ENCODE measurements around the gene CXorf58. TPM values are rescaled to one million over a fixed set of nuclear protein-coding genes. Genes with fewer than 3 reads are reported as not detected.

CXorf58 gene
- total and polyA plus RNA-seq, 2 of the 4 experiments (the other 2 are of a cell fraction), result not detected

- Histone ChIP-seq H3K27me3 (ENCODE audit: control insufficient read depth, insufficient read depth, low read length) (no peaks in the 10 kb centered on the region), H3K9ac (ENCODE audit: low read depth, low read length) (no peak overlapping the region), H4K5ac (ENCODE audit: low read depth, low read length) (no peak overlapping the region), H3K9me3 (ENCODE audit: control insufficient read depth, insufficient read depth, low read length) (no peaks in the 10 kb centered on the region), H2AK9ac (replicated peaks; ENCODE audit: low read depth, low read length, poor library complexity) (no peak overlapping the region), H3K56ac (ENCODE audit: extremely low read depth, insufficient read depth, low read length) (no peak overlapping the region), H2BK15ac (ENCODE audit: low read depth, low read length) (no peak overlapping the region), H3K4me3 (ENCODE audit: insufficient read depth, low read depth, low read length) (no peak overlapping the region), H3K4ac (ENCODE audit: low read depth, low read length) (no peak overlapping the region), H3K14ac (replicated peaks; ENCODE audit: low read depth, low read length) (no peak overlapping the region), H3K79me1 (ENCODE audit: low read depth in 1 of 2, low read length in 2 of 2) (no peaks in the 10 kb centered on the region), H4K20me1 (ENCODE audit: insufficient read depth, low read length) (no peaks in the 10 kb centered on the region), H2BK5ac (ENCODE audit: low read depth, low read length, poor library complexity, severe bottlenecking) (no peak overlapping the region), H2AFZ (replicated peaks; ENCODE audit: low read length, poor library complexity) (no peak overlapping the region), H4K91ac (ENCODE audit: insufficient read depth, low read depth, low read length) (no peak overlapping the region), H3K4me2 (ENCODE audit: low read depth, low read length) (no peak overlapping the region), H3K36me3 (ENCODE audit: control insufficient read depth, insufficient read depth, low read length) (no peaks in the 10 kb centered on the region), H3K27ac (ENCODE audit: insufficient read depth, low read length) (no peak overlapping the region), H3K18ac (ENCODE audit: low read depth, low read length) (no peak overlapping the region), H2BK120ac (ENCODE audit: low read depth, low read length) (no peak overlapping the region), H3K4me1 (ENCODE audit: control insufficient read depth, insufficient read depth, low read length) (no peaks in the 10 kb centered on the region), H4K8ac (ENCODE audit: low read depth in 2 of 2, low read length in 2 of 2) (no peak overlapping the region), H2AK5ac (ENCODE audit: low read depth, low read length) (no peak overlapping the region), H2BK20ac (ENCODE audit: low read depth, low read length) (no peak overlapping the region), H3K23ac (ENCODE audit: low read depth, low read length) (no peak overlapping the region), H3K9me1 (ENCODE audit: insufficient read depth, low read length) (peaks cover 3% of the 10 kb centered on the region; the same call in 1 of the 2 replicates)
- ATAC-seq (ENCODE audit: low read depth) (no peak), DNase-seq (no peak)
- ChIA-PET POLR2A (ENCODE audit: unreplicated experiment) (no interaction called here), CTCF (interaction anchor here (0.6 kb wide), 1 partner anchor 1561 kb away, joined by 3 read pairs; no protein-coding TSS in a partner anchor)
- in situ Hi-C loops (cut with MboI; ENCODE audit: low sequenced_read_pairs) (no loop called here), dilution Hi-C loops (cut with HindIII; ENCODE audit: low sequenced_read_pairs, unreplicated experiment) (no loop called here), intact Hi-C loops (cut with micrococcal nuclease) (no loop called here)
- BruUV-seq (replicated peaks), result no TSS peak
- WGBS, 2 experiments (ENCODE audit: extremely low coverage in 2 of 2, insufficient read length in 1 of 2), result no CpG with 5 or more reads among the region's 6 CpGs
- no peak for TF ChIP-seq NFE2L2 (IDR thresholded peaks at IDR 0.05; ENCODE audit: low read depth, low read length)
- TF ChIP-seq SMC3 (IDR thresholded peaks at IDR 0.05; ENCODE audit: low read depth, low read length), result no peak
- TF ChIP-seq CHD1 (IDR thresholded peaks at IDR 0.05; ENCODE audit: low read depth, low read length), result no peak
- TF ChIP-seq POLR2A (IDR thresholded peaks at IDR 0.05; ENCODE audit: low read depth, low read length), result no peak
- TF ChIP-seq FOS (IDR thresholded peaks at IDR 0.05; ENCODE audit: low read depth, low read length), result no peak
- no peak for TF ChIP-seq MAZ (IDR thresholded peaks at IDR 0.05; ENCODE audit: borderline replicate concordance, low read depth, low read length)
- no peak for TF ChIP-seq ELK1 (IDR thresholded peaks at IDR 0.05; ENCODE audit: borderline replicate concordance, low read depth, low read length)
- no peak for TF ChIP-seq CEBPB (IDR thresholded peaks at IDR 0.05; ENCODE audit: low read depth, low read length)
- TF ChIP-seq, protein P1, sequence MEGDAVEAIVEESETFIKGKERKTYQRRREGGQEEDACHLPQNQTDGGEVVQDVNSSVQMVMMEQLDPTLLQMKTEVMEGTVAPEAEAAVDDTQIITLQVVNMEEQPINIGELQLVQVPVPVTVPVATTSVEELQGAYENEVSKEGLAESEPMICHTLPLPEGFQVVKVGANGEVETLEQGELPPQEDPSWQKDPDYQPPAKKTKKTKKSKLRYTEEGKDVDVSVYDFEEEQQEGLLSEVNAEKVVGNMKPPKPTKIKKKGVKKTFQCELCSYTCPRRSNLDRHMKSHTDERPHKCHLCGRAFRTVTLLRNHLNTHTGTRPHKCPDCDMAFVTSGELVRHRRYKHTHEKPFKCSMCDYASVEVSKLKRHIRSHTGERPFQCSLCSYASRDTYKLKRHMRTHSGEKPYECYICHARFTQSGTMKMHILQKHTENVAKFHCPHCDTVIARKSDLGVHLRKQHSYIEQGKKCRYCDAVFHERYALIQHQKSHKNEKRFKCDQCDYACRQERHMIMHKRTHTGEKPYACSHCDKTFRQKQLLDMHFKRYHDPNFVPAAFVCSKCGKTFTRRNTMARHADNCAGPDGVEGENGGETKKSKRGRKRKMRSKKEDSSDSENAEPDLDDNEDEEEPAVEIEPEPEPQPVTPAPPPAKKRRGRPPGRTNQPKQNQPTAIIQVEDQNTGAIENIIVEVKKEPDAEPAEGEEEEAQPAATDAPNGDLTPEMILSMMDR (conservative IDR thresholded peaks at IDR 0.05; ENCODE audit: low read depth, low read length), result no peak
- no peak for TF ChIP-seq MAFK (IDR thresholded peaks at IDR 0.05; ENCODE audit: low read depth, low read length)
Measured at GRCh38 chrX:23861215-23861896, 46.5 kb upstream of the CXorf58 start.

All from IMR-90 (cell line).